Skeletal muscle satellite cell (primary cell): ENCODE data around the gene KLHDC8B.

Source experiments
- H3K27me3 ChIP-seq: 2 replicates; pipeline ENCODE4 v1.7.0; 2013; ENCODE audit warnings: low read length; ENCODE audit not compliant: control insufficient read depth, insufficient read depth
- H3K36me3 ChIP-seq: 2 replicates; pipeline ENCODE4 v1.7.0; 2013; ENCODE audit warnings: mild to moderate bottlenecking, control low read depth, low read length; ENCODE audit not compliant: insufficient read depth
- H3K4me1 ChIP-seq: 2 replicates; pipeline ENCODE4 v1.7.0; 2013; ENCODE audit warnings: low read length; ENCODE audit not compliant: control insufficient read depth, insufficient read depth
- H3K4me2 ChIP-seq: 2 replicates; pipeline ENCODE4 v1.7.0; 2013; ENCODE audit warnings: mild to moderate bottlenecking, low read length
- H3K4me3 ChIP-seq: 2 replicates; pipeline ENCODE4 v1.7.0; 2013; ENCODE audit warnings: low read length
- H3K9ac ChIP-seq: 2 replicates; pipeline ENCODE4 v1.7.0; 2013; ENCODE audit warnings: mild to moderate bottlenecking, low read depth, low read length, moderate library complexity
- H3K9me3 ChIP-seq: replicated peaks from 2 replicates; pipeline ENCODE4 v1.7.0; 2013; ENCODE audit warnings: mild to moderate bottlenecking, control low read depth, low read length

KLHDC8B gene

DNA sequence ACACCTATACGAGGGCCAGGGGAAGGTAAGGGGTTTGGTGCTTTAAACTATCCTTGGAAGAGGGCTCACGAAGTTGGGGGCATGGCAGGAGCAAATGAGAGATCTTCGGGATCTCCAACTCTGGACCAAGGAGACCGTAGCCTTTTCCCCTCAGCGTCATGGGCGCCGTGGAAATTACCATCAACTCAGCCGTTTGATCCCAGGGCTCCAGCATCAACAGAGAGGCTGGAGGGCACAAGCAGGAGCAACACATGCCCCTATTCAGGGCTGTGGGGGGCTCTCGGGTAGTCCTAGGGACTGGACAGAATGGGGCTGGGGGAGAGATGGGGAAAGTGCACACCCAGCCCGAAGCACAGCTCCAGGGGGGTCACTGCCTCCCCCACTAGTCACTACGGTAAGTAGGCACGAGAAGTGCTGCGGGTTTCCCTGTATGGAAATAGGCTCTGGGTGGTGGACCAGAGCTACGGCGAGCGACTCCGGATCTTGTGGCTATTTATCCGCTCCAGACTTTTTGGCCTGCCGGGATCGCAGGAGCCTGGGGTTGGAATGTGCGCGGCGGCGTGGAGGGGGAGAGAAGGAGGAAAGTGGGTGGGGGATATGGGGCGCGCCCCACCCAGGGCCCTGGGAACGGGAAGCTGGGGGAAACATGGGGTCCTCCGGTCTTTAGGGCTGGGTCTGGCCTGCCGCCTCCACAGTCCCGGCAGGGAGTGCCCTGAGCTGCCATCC, 38.0 kb upstream of the KLHDC8B start:
- H3K4me1 ChIP-seq, result peaks cover 21% of the 10 kb centered on the region
- peaks cover 37% of the 10 kb centered on the region for H3K36me3 ChIP-seq
- H3K27me3 ChIP-seq, result peaks cover 8% of the 10 kb centered on the region
- no peaks in the 10 kb centered on the region for H3K9me3 ChIP-seq
- peak overlapping the region; percentile 95 for H3K4me2 ChIP-seq
- H3K4me3 ChIP-seq, result peak overlapping the region; percentile 83
- H3K9ac ChIP-seq, result peak overlapping the region; percentile 86

GRCh38 chr3:49134471-49135265, 36.7 kb upstream of the KLHDC8B start:
- Histone ChIP-seq H3K27me3 (peaks cover 8% of the 10 kb centered on the region), H3K36me3 (peaks cover 25% of the 10 kb centered on the region), H3K4me1 (peaks cover 21% of the 10 kb centered on the region), H3K9ac (no peak overlapping the region), H3K4me2 (peak overlapping the region; percentile 95), H3K4me3 (no peak overlapping the region), H3K9me3 (no peaks in the 10 kb centered on the region)

DNA sequence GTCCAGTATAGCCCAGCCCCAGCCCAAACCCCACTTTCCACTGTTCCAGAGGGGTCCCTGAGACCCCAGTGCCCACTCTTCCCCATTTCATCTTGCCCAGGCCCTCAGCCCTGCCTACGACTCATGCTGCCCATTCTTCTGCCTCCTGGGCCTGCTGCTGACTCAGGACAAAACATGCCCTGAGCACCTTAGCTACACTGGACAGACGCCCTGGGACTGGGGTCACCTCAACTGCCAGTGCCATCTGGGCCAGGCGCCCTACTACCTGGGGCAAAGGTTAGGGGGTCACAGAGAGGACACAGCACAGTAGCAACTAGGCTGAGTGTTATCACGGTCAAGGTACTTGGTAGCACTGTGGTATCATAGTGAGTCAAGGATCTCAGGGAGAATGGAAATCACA, 35.9 kb upstream of the KLHDC8B start:
- H3K36me3 ChIP-seq, result peaks cover 18% of the 10 kb centered on the region
- no peak overlapping the region for H3K9ac ChIP-seq
- H3K9me3 ChIP-seq, result no peaks in the 10 kb centered on the region
- peaks cover 21% of the 10 kb centered on the region for H3K4me1 ChIP-seq
- H3K4me2 ChIP-seq, result no peak overlapping the region
- H3K27me3 ChIP-seq, result peaks cover 8% of the 10 kb centered on the region
- no peak overlapping the region for H3K4me3 ChIP-seq

GRCh38 chr3:49140080-49140479, 31.3 kb upstream of the KLHDC8B start:
- no peaks in the 10 kb centered on the region for H3K9me3 ChIP-seq
- no peak overlapping the region for H3K4me2 ChIP-seq
- no peak overlapping the region for H3K4me3 ChIP-seq
- no peak overlapping the region for H3K9ac ChIP-seq
- peaks cover 11% of the 10 kb centered on the region for H3K27me3 ChIP-seq
- no peaks in the 10 kb centered on the region for H3K4me1 ChIP-seq
- H3K36me3 ChIP-seq, result no peaks in the 10 kb centered on the region

DNA sequence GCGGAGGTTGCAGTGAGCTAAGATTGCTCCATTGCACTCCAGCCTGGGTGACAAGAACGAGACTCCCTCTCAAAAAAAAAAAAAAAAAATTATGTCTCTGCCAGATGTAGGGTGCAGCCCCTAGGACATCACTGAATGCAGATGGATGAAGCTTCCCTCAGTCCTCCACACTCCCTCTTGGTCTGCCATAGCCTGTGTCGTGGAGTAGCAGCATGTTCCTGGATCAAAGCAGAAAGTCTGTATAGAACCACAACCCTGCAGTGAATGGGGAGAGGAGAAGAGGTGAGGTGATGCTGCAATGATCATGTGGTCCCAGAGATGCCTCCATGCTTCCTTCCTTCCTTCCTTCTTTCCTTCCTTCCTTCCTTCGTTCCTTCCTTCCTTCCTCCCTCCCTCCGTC, 23.2 kb upstream of the KLHDC8B start:
- no peak overlapping the region for H3K4me2 ChIP-seq
- H3K36me3 ChIP-seq, result no peaks in the 10 kb centered on the region
- no peak overlapping the region for H3K9ac ChIP-seq
- no peaks in the 10 kb centered on the region for H3K9me3 ChIP-seq
- no peaks in the 10 kb centered on the region for H3K27me3 ChIP-seq
- H3K4me1 ChIP-seq, result no peaks in the 10 kb centered on the region
- H3K4me3 ChIP-seq, result no peak overlapping the region

DNA sequence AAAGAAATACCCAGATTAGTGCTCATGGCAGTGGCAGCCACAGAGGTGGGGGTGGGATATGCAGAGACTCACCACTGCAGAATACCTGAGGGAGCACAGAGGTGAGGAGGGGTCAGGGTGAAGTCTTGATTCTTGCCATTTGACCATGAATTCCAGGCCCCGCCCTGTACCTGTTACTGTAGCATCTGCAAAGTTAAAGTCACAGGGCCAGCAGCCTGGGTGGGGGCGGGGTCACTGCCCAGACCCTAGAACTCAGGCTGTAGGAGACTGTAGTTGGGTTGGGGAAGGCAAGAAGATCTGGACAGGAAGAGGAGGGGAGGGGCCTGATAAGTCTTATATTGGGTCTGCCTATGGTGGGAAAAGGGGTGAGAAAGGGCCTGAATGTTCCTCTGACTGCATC, 19.8 kb upstream of the KLHDC8B start:
- Histone ChIP-seq H3K4me2 (no peak overlapping the region), H3K4me3 (no peak overlapping the region), H3K9ac (no peak overlapping the region), H3K27me3 (no peaks in the 10 kb centered on the region), H3K36me3 (no peaks in the 10 kb centered on the region), H3K9me3 (no peaks in the 10 kb centered on the region), H3K4me1 (no peaks in the 10 kb centered on the region)

GRCh38 chr3:49153349-49153912, 18.0 kb upstream of the KLHDC8B start:
- H3K9me3 ChIP-seq, result no peaks in the 10 kb centered on the region
- H3K4me1 ChIP-seq, result no peaks in the 10 kb centered on the region
- H3K4me3 ChIP-seq, result no peak overlapping the region
- no peak overlapping the region for H3K4me2 ChIP-seq
- H3K27me3 ChIP-seq, result no peaks in the 10 kb centered on the region
- no peak overlapping the region for H3K9ac ChIP-seq
- H3K36me3 ChIP-seq, result no peaks in the 10 kb centered on the region

GRCh38 chr3:49157289-49157688, 14.1 kb upstream of the KLHDC8B start:
- Histone ChIP-seq H3K4me1 (no peaks in the 10 kb centered on the region), H3K9me3 (no peaks in the 10 kb centered on the region), H3K27me3 (no peaks in the 10 kb centered on the region), H3K36me3 (peaks cover 6% of the 10 kb centered on the region), H3K4me3 (no peak overlapping the region), H3K9ac (no peak overlapping the region), H3K4me2 (no peak overlapping the region)

DNA sequence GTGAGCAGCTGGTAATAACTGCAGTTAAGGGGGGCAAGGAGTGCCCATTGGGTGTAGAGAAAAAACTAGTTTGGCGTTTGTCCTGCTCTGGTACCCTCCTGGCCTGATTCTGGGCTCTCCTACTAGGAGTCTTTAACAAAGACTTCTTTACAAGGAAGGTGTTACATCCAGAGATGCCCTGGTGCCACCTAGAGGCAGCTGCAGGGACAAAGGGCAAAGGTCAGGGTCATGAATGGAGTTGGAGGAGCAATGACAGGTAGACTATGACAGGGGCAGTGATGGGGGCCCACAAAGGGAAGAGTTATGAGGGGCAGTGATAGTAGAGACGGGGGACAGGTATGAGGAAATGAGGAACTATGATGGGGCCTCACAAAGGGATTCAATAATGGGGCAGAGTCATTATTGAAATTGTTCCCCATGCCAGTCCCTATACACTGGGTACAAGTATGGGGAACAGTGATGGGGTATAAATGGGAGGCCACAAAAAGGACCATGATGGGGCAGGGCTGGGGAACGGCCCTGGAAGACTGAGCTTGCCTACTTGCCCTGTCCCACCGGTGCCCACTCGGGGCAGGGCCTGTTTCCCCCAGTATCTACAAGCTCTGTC, 13.2 kb upstream of the KLHDC8B start:
- no peak overlapping the region for H3K4me3 ChIP-seq
- H3K27me3 ChIP-seq, result no peaks in the 10 kb centered on the region
- H3K9me3 ChIP-seq, result no peaks in the 10 kb centered on the region
- H3K4me1 ChIP-seq, result no peaks in the 10 kb centered on the region
- H3K36me3 ChIP-seq, result peaks cover 12% of the 10 kb centered on the region
- no peak overlapping the region for H3K9ac ChIP-seq
- H3K4me2 ChIP-seq, result no peak overlapping the region

- no peaks in the 10 kb centered on the region for H3K27me3 ChIP-seq
- H3K4me2 ChIP-seq, result no peak overlapping the region
- no peaks in the 10 kb centered on the region for H3K4me1 ChIP-seq
- peaks cover 18% of the 10 kb centered on the region for H3K36me3 ChIP-seq
- H3K9me3 ChIP-seq, result no peaks in the 10 kb centered on the region
- H3K9ac ChIP-seq, result no peak overlapping the region
- H3K4me3 ChIP-seq, result no peak overlapping the region
Observed at GRCh38 chr3:49158792-49159191, 12.6 kb upstream of the KLHDC8B start.

DNA sequence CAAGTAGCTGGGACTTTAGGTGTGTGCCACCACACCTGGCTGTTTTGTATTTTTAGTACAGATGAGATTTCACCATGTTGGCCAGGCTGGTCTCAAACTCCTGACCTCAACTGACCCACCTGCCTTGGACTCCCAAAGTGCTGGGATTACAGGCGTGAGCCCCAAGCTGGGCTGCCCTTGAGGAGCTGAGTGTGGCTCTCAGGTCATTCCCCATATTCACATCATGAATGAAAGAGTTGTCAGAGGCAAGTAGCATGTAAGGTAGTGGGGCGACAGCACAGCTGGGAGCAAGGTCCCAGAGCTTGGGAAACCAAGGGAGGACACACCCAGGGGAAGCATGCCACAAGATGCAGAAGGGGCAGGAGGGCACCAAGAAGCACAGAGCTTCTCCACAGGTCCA, 10.2 kb upstream of the KLHDC8B start:
- Histone ChIP-seq H3K4me2 (no peak overlapping the region), H3K4me3 (no peak overlapping the region), H3K9ac (no peak overlapping the region), H3K9me3 (no peaks in the 10 kb centered on the region), H3K4me1 (peaks cover 6% of the 10 kb centered on the region), H3K36me3 (peaks cover 26% of the 10 kb centered on the region), H3K27me3 (no peaks in the 10 kb centered on the region)
